ENCODE measurements around the gene TMEM178A. TPM values are rescaled to one million over a fixed set of nuclear protein-coding genes. Genes with fewer than 3 reads are reported as not detected.

The TMEM178A gene
- polyA plus RNA-seq, 2 of the 4 experiments (the other 2 are of a cell fraction): 0.13 to 0.87 TPM

GRCh38 chr2:39703181-39703872 lies 37.6 kb downstream of the TMEM178A start:
- POLR2A ChIA-PET: no interaction called here
- DNase-seq (ENCODE audit: low read depth in 1 of 2, low spot score in 1 of 2) (no peak), ATAC-seq (no peak), FAIRE-seq (no peak)
- no peak overlapping the region for H3K4me2 ChIP-seq
- no peak overlapping the region for H3K27ac ChIP-seq
- 33% methylated on average over 3 of the region's 3 CpGs for WGBS (ENCODE audit: missing lambda C conversion rate)
- peaks cover 19% of the 10 kb centered on the region; the same call in 2 of the 3 replicates for H3K9me3 ChIP-seq
- CTCF ChIA-PET: interaction anchor here (1.3 kb wide), 1 partner anchor 26 kb away, joined by 3 read pairs; no protein-coding TSS in a partner anchor
- no peak overlapping the region for H3K4me3 ChIP-seq
- TF ChIP-seq KDM1A (IDR thresholded peaks at IDR 0.05; ENCODE audit: low read depth) (no peak), MAZ (IDR thresholded peaks at IDR 0.05; ENCODE audit: borderline replicate concordance, low read depth, low read length) (no peak), REST (IDR thresholded peaks at IDR 0.05) (no peak), ZSCAN20 (CRISPR knock-in tag; IDR thresholded peaks at IDR 0.05) (no peak), HEYL (CRISPR knock-in tag; IDR thresholded peaks at IDR 0.05) (no peak), BHLHE40 (IDR thresholded peaks at IDR 0.05; ENCODE audit: low read depth, low read length) (no peak), POLR2AphosphoS2 (conservative IDR thresholded peaks at IDR 0.05; ENCODE audit: low read length) (no peak), CBX8 (IDR thresholded peaks at IDR 0.05) (no peak), NFE2L2 (conservative IDR thresholded peaks at IDR 0.05; ENCODE audit: low read length) (no peak), RNF2 (IDR thresholded peaks at IDR 0.05; ENCODE audit: borderline replicate concordance, low read depth) (no peak), EHMT2 (IDR thresholded peaks at IDR 0.05; ENCODE audit: low read depth) (no peak), HDAC2 (IDR thresholded peaks at IDR 0.05) (no peak), JUN (IDR thresholded peaks at IDR 0.05) (no peak), ZFP36 (IDR thresholded peaks at IDR 0.05; ENCODE audit: borderline replicate concordance, partially characterized antibody) (no peak), NR3C1 (IDR thresholded peaks at IDR 0.05) (no peak)
- H3K4me1 ChIP-seq: no peaks in the 10 kb centered on the region

- no peak overlapping the region for H3K27ac ChIP-seq
- no peak for DNase-seq (ENCODE audit: low read depth in 1 of 2, low spot score in 1 of 2)
- no peak for ATAC-seq
- no peak overlapping the region for H3K4me3 ChIP-seq
- no peak for TF ChIP-seq RAD21 (conservative IDR thresholded peaks at IDR 0.05 in 1 of 2, IDR thresholded peaks at IDR 0.05 in 1 of 2)
- 0 out of 2 replicates have a peak, but pooled peaks have one; percentile 16 for TF ChIP-seq RNF2 (IDR thresholded peaks at IDR 0.05; ENCODE audit: borderline replicate concordance, low read depth)
- TF ChIP-seq RCOR1 (IDR thresholded peaks at IDR 0.05; ENCODE audit: low read depth, low read length): no peak
- TF ChIP-seq BCL3 (IDR thresholded peaks at IDR 0.05): no peak
- 30% methylated on average over 3 of the region's 3 CpGs for WGBS (ENCODE audit: missing lambda C conversion rate)
- peaks cover 19% of the 10 kb centered on the region; the same call in 2 of the 3 replicates for H3K9me3 ChIP-seq
- ChIA-PET CTCF (interaction anchor here (0.9 to 1.3 kb wide), 2 partner anchors 24 to 188 kb away, joined by 3 read pairs; no protein-coding TSS in a partner anchor), POLR2A (no interaction called here)
- no peak for FAIRE-seq
- H3K4me2 ChIP-seq: no peak overlapping the region
- no peaks in the 10 kb centered on the region for H3K4me1 ChIP-seq
These were observed 38.8 kb downstream of the TMEM178A start for GRCh38 chr2:39704540-39704939.

GRCh38 chr2:39705638-39706037 lies 39.9 kb downstream of the TMEM178A start:
- CTCF ChIA-PET: interaction anchor here (1.2 to 2.4 kb wide), 2 partner anchors 9 to 11 kb away, joined by 3 to 16 read pairs; no protein-coding TSS in a partner anchor
- peak overlapping the region; percentile 19; the same call in 1 of the 3 replicates for H3K4me2 ChIP-seq
- DNase-seq (ENCODE audit: low read depth in 1 of 2, low spot score in 1 of 2) (no peak), FAIRE-seq (no peak), ATAC-seq (peak in 1 of 2 experiments; percentile 36; a peak in 2 of 6 replicates)
- 21% methylated on average over 4 of the region's 4 CpGs for WGBS (ENCODE audit: missing lambda C conversion rate)
- H3K4me1 ChIP-seq: no peaks in the 10 kb centered on the region
- POLR2A ChIA-PET: no interaction called here
- peaks cover 16% of the 10 kb centered on the region; the same call in 2 of the 3 replicates for H3K9me3 ChIP-seq
- H3K27ac ChIP-seq: no peak overlapping the region
- TF ChIP-seq HEYL (CRISPR knock-in tag; IDR thresholded peaks at IDR 0.05): no peak
- TF ChIP-seq MAZ (IDR thresholded peaks at IDR 0.05; ENCODE audit: borderline replicate concordance, low read depth, low read length): no peak
- TF ChIP-seq CBX2 (IDR thresholded peaks at IDR 0.05; ENCODE audit: borderline replicate concordance, low read depth): no peak
- H3K4me3 ChIP-seq: no peak overlapping the region
